Measurements from ENCODE around the gene ZBTB17. TPM values are rescaled to one million over a fixed set of nuclear protein-coding genes. Genes with fewer than 3 reads are reported as not detected.

Gene ZBTB17
- total RNA-seq, 4 donors from 2014 or later: 52.1 to 138 (median 56.6) TPM

DNA sequence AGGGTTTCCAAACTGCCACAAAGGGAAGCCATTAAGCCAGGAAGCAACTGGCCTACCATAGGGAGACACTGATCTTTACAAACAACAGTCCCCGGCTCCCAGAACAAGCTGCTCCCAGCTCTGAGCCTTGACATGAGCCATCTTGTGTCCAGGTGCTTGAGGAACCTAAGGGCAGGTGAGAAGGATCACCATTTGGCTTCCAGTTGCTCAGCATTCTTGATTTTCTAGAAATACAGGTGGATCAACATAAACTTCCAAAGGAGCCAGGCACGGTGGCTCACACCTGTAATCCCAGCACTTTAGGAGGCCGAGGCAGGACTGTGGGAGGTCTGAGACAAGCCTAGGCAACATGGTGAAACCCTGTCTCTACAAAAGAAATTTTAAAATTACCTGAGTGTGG lies 21.6 kb downstream of the ZBTB17 start:
- no peak overlapping the region for H3K4me3 ChIP-seq
- H3K4me1 ChIP-seq: peaks cover 0 to 43% (median 23%) of the 10 kb centered on the region in 4 donors
- H3K36me3 ChIP-seq: no peaks in the 10 kb centered on the region
- TF ChIP-seq, protein P1, sequence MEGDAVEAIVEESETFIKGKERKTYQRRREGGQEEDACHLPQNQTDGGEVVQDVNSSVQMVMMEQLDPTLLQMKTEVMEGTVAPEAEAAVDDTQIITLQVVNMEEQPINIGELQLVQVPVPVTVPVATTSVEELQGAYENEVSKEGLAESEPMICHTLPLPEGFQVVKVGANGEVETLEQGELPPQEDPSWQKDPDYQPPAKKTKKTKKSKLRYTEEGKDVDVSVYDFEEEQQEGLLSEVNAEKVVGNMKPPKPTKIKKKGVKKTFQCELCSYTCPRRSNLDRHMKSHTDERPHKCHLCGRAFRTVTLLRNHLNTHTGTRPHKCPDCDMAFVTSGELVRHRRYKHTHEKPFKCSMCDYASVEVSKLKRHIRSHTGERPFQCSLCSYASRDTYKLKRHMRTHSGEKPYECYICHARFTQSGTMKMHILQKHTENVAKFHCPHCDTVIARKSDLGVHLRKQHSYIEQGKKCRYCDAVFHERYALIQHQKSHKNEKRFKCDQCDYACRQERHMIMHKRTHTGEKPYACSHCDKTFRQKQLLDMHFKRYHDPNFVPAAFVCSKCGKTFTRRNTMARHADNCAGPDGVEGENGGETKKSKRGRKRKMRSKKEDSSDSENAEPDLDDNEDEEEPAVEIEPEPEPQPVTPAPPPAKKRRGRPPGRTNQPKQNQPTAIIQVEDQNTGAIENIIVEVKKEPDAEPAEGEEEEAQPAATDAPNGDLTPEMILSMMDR (IDR thresholded peaks at IDR 0.05): no peak
- TF ChIP-seq POLR2A (IDR thresholded peaks at IDR 0.05): no peak
- no peaks in the 10 kb centered on the region for H3K9me3 ChIP-seq
- no peak overlapping the region for H3K27ac ChIP-seq
- H3K27me3 ChIP-seq: no peaks in the 10 kb centered on the region
- peak in 1 of 3 donors; percentile 14 for DNase-seq

DNA sequence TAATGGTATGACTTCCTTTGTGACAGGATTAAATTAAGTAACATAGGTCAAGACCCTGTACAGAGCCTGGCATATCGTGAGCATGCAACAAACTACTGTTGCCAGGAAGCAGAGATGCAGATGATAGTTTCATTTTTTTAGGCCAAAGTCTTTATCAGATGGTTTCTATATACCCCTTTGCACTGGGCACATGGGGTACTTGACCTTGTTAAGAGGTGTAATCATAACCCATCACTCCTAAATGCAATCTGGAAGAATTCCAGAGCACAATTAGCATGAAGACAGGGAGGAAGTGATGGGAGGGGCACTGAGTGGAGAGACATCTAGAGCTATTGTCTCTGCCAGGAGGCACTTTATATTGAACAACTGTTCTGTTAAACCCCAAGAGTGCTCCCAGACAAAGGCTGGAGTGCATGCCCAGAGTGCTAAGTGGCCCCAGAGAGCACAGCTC lies 22.1 kb downstream of the ZBTB17 start:
- Histone ChIP-seq H3K4me3 (no peak overlapping the region), H3K36me3 (no peaks in the 10 kb centered on the region), H3K27me3 (no peaks in the 10 kb centered on the region), H3K4me1 (peaks cover 0 to 48% (median 24%) of the 10 kb centered on the region in 4 donors), H3K9me3 (no peaks in the 10 kb centered on the region), H3K27ac (no peak overlapping the region)
- no peak for DNase-seq
- TF ChIP-seq POLR2A (IDR thresholded peaks at IDR 0.05): no peak
- TF ChIP-seq, protein P1 (IDR thresholded peaks at IDR 0.05): no peak

GRCh38 chr1:15953294-15953771 lies 22.6 kb downstream of the ZBTB17 start:
- no peak for TF ChIP-seq POLR2A (IDR thresholded peaks at IDR 0.05)
- TF ChIP-seq, protein P1 (IDR thresholded peaks at IDR 0.05): no peak
- no peaks in the 10 kb centered on the region for H3K27me3 ChIP-seq
- no peak for DNase-seq
- H3K9me3 ChIP-seq: no peaks in the 10 kb centered on the region
- no peak overlapping the region for H3K27ac ChIP-seq
- H3K36me3 ChIP-seq: no peaks in the 10 kb centered on the region
- H3K4me3 ChIP-seq: no peak overlapping the region
- peaks cover 0 to 53% (median 24%) of the 10 kb centered on the region in 4 donors for H3K4me1 ChIP-seq

- no peak for TF ChIP-seq POLR2A (IDR thresholded peaks at IDR 0.05)
- TF ChIP-seq, protein P1 (IDR thresholded peaks at IDR 0.05): no peak
- Histone ChIP-seq H3K36me3 (peaks cover 0 to 6% (median 0%) of the 10 kb centered on the region in 3 donors), H3K9me3 (no peaks in the 10 kb centered on the region), H3K4me1 (peaks cover 0 to 57% (median 24%) of the 10 kb centered on the region in 4 donors), H3K4me3 (no peak overlapping the region), H3K27ac (peak overlapping the region in 1 of 4 donors; percentile 86), H3K27me3 (no peaks in the 10 kb centered on the region)
- peak in 1 of 3 donors; percentile 46 for DNase-seq
Measured at GRCh38 chr1:15952317-15953258, 23.3 kb downstream of the ZBTB17 start.

- Histone ChIP-seq H3K4me3 (no peak overlapping the region), H3K9me3 (no peaks in the 10 kb centered on the region), H3K27ac (peak overlapping the region in 3 of 4 donors; percentile 82 to 91 (median 86)), H3K27me3 (no peaks in the 10 kb centered on the region), H3K4me1 (peaks cover 0 to 57% (median 24%) of the 10 kb centered on the region in 4 donors), H3K36me3 (peaks cover 0 to 16% (median 0%) of the 10 kb centered on the region in 3 donors)
- DNase-seq: peak in 1 of 3 donors; percentile 56
- TF ChIP-seq POLR2A (IDR thresholded peaks at IDR 0.05): no peak
- TF ChIP-seq, protein P1 (IDR thresholded peaks at IDR 0.05): no peak
Measured at GRCh38 chr1:15951341-15952153, 24.4 kb downstream of the ZBTB17 start.

Data from Peyer's patch (tissue), 4 donors.